SK-N-MC (cell line): ENCODE data around the gene COPS2.

Source experiments
- DNase-seq: peaks from one replicate; pipeline ENCODE4 v3.0.0-alpha.2; 2011; ENCODE audit warnings: low read depth, low spot score
- H3K27ac ChIP-seq: fragments of 200-600 bp; sonication (generic); 2 replicates; pipeline ENCODE4 v1.5.1; 2016; ENCODE audit warnings: mixed run types
- H3K36me3 ChIP-seq: fragments of 200-600 bp; sonication (generic); 2 replicates; pipeline ENCODE4 v1.6.1; 2017; ENCODE audit warnings: antibody characterized with exemption, low read length, mixed read lengths; ENCODE audit not compliant: insufficient read depth
- H3K4me3 ChIP-seq: fragments of 200-600 bp; sonication (generic); 2 replicates; pipeline ENCODE4 v1.5.1; 2016
- H3K9ac ChIP-seq: fragments of 200-600 bp; sonication (generic); 2 replicates; pipeline ENCODE4 v1.8.0; 2017; ENCODE audit warnings: mixed run types, mixed read lengths; ENCODE audit not compliant: insufficient read length
- H3K9me3 ChIP-seq: fragments of 200-600 bp; sonication (generic); 2 replicates; pipeline ENCODE4 v1.6.1; 2017; ENCODE audit warnings: low read depth, mild to moderate bottlenecking, antibody characterized with exemption, low read length, moderate library complexity, mixed read lengths
- EZH2 ChIP-seq: fragments of 200-600 bp; sonication (generic); IDR thresholded peaks from one replicate; pipeline ENCODE4 v1.6.1; 2017; ENCODE audit warnings: antibody characterized with exemption
- FOXP2 ChIP-seq: optimal IDR thresholded peaks from 2 replicates; pipeline ENCODE3; 2011; ENCODE audit warnings: mild to moderate bottlenecking, moderate library complexity; ENCODE audit not compliant: insufficient read depth; ENCODE audit errors: extremely low read length, control extremely low read depth
- POLR2AphosphoS5 ChIP-seq: IDR thresholded peaks from 2 replicates; pipeline ENCODE4 v1.6.1; 2012; ENCODE audit warnings: mild to moderate bottlenecking, low read depth, low read length, borderline replicate concordance

COPS2 gene

DNA sequence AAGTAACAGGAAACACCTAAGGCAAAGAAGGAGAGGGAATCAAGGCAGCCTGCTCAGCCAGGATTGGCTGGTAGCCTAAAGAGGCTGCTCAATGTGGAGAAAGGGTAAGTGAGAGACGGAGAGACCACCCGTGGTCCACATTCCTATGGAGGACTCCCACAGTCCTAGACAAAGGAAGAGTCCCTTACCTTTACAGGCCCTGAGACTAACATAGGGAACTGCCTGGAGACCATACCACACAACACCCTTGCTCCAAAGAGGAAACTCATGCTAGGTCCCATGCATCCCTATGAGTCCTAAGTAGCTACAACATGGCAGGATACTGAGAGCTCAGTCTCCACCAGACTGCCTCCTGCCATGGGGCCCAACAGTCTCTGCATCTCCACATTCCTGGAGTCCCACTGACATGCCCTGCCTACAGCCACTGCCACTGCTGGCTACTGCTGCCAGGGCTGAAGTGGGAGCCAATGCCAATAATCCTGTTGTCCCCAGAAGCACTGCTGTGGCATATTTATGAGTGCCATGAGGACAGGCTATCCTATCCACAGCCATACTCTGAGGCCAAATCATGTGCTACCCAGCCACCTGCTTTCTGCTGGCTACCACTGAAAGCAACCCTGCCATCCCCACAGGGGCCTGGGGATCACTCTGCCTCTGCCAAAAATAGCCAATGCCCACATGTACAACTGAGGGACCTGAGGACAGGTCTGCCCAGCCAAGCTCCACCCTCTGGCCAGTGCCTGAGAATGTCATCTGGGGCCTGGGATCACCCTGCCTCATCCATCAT, 45.0 kb downstream of the COPS2 start:
- H3K36me3 ChIP-seq = peaks cover 52% of the 10 kb centered on the region
- no peak for DNase-seq
- TF ChIP-seq EZH2 = no peak
- TF ChIP-seq FOXP2 = no peak
- no peak for TF ChIP-seq POLR2AphosphoS5

DNA sequence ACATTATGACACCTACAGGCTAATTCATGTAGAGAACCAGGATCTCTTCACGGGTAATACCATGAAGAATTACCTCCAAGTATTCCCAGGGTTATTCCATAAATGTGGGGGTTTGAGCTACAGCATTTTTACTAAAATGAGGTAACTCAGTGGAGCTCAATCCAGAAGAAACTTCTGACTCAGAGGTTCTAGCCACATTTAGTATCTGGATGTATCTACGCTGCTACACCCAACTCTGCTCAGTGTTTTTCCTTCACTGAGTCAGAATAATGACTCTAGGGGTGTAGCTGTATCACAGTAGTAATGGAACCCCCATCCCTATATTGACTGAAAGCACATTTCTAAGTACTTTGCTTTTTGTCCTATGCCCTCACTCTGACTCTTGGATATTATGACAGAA, 52.4 kb downstream of the COPS2 start:
- peaks cover 47% of the 10 kb centered on the region for H3K36me3 ChIP-seq
- no peak for DNase-seq
- H3K27ac ChIP-seq = no peak overlapping the region
- no peak overlapping the region for H3K9ac ChIP-seq
- no peaks in the 10 kb centered on the region for H3K9me3 ChIP-seq
- H3K4me3 ChIP-seq = no peak overlapping the region
- TF ChIP-seq FOXP2 (no peak), EZH2 (no peak), POLR2AphosphoS5 (no peak)

More for the DNA sequence above, 45.0 kb downstream of the COPS2 start:
- Histone ChIP-seq H3K4me3 (no peak overlapping the region), H3K27ac (no peak overlapping the region), H3K9me3 (no peaks in the 10 kb centered on the region), H3K9ac (no peak overlapping the region)

DNA sequence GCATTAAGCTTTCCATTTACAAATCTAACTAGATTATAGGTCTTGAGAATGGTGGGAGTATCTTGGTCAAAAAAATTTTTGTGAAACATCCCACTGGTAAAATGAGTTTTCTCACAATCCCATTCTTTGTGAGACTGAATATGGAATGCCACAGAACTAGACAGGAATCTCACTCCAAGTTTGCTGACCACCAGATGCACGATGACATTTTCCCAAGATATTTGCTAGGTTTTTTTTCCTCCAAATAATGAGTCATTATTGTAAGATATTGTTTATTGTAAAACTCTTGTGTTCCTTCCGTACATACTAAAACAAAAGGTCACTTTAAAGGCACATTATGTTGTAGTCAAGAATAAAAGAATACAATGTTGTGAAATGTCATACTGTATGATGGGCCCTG, 53.9 kb downstream of the COPS2 start:
- peaks cover 44% of the 10 kb centered on the region for H3K36me3 ChIP-seq
- H3K9me3 ChIP-seq = no peaks in the 10 kb centered on the region
- H3K4me3 ChIP-seq = no peak overlapping the region
- no peak overlapping the region for H3K9ac ChIP-seq
- TF ChIP-seq POLR2AphosphoS5 (no peak), FOXP2 (no peak), EZH2 (no peak)
- H3K27ac ChIP-seq = no peak overlapping the region
- DNase-seq = no peak

DNA sequence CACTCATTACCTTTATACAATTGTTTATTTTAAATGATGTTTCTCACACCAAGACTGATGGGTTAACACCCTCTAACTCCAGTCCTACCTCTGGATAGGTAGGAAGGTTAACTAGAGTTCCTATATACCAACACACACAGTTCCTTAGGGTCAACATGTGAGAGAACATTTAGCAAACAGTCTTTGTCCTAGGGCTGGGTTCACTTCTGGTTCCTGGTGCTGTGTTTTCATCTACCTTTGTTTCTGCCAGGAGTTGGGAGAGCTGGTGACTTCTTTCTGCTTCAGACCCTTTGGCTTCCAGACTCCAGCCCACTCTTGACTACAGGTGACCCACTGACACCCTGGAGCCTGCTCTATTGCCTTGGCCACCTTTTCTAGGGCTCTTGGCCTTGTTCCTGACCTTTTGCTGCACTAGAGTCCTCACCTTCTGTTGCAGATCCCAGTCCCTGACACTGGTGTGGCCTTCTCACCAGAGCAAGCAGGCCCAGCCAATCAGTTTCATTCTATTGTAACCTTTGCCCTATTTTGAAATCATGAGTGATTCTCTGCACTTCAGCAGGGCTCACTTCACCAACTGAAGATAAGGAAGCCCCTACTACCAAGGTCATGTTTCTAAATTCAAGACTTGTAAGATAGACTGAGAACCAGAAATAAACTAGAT, 59.2 kb downstream of the COPS2 start:
- no peak for DNase-seq
- no peak overlapping the region for H3K4me3 ChIP-seq
- no peak overlapping the region for H3K27ac ChIP-seq
- no peak overlapping the region for H3K9ac ChIP-seq
- peaks cover 11% of the 10 kb centered on the region; the same call in 1 of the 2 replicates for H3K36me3 ChIP-seq
- TF ChIP-seq POLR2AphosphoS5 = no peak
- no peak for TF ChIP-seq FOXP2
- TF ChIP-seq EZH2 = no peak
- H3K9me3 ChIP-seq = no peaks in the 10 kb centered on the region

DNA sequence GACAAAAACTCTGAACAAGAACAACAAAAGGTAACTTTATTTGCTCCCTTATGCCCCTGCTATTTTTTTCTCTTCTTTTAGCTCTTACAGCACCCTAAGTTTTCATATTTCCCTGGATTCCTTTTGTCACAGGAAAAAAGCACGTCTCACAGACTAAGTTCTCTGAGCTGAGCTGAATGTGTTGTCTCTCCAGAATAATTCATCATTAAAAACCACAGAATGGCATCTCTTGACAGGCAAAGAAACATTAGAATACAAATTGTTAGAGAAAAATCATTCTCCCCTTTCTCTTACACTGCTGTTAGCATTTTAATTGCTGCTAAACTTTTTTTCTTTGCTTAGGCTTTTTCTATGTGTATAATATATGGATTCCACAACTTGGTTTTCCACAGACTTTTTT, 60.5 kb downstream of the COPS2 start:
- no peak overlapping the region for H3K4me3 ChIP-seq
- no peak overlapping the region for H3K27ac ChIP-seq
- H3K9ac ChIP-seq = no peak overlapping the region
- no peak for DNase-seq
- H3K36me3 ChIP-seq = peaks cover 3% of the 10 kb centered on the region; the same call in 1 of the 2 replicates
- TF ChIP-seq EZH2 = no peak
- TF ChIP-seq POLR2AphosphoS5 = no peak
- no peak for TF ChIP-seq FOXP2
- H3K9me3 ChIP-seq = no peaks in the 10 kb centered on the region

DNA sequence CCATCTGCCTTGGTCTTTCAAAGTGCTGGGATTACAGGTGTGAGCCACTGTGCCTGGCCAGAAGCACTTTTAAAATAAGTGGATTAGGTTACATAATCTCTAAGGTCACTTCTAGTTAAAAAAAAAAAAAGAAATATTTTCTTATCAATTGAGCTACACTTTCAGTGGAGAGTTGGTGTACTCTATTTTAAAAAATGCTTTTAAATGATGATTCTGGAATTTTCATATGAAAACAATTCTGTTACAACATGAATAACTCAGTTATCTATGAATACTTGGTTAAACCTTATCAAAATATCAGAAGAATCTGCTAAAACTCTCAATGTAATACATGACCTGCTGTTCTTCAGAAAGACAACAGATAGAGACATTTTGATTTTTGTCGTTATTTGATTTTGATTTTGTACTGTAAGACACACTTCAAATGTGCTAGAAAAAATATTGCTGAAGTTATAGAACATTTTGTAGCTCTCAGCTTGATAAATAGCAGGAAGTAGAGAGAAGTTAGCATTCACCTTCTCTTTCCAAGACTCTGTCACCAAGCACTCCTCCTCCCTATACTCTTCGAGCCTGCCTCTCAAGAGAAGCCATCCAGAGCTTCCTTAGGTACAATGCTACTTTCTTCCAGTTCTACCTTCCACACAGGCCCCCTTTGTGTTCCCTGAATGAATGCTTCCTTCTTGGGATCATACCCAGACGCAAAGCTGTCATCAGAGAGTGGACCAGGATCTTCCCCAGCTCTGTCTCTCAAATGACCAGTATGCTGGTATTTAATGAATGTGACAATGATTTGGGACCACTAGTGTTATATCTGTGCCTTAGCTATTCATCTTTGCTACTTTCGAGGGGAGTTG, 61.9 kb downstream of the COPS2 start:
- TF ChIP-seq FOXP2 (no peak), EZH2 (no peak), POLR2AphosphoS5 (no peak)
- H3K4me3 ChIP-seq = no peak overlapping the region
- H3K36me3 ChIP-seq = no peaks in the 10 kb centered on the region; the same call in 1 of the 2 replicates
- no peak overlapping the region for H3K9ac ChIP-seq
- H3K27ac ChIP-seq = no peak overlapping the region
- no peaks in the 10 kb centered on the region for H3K9me3 ChIP-seq
- no peak for DNase-seq

DNA sequence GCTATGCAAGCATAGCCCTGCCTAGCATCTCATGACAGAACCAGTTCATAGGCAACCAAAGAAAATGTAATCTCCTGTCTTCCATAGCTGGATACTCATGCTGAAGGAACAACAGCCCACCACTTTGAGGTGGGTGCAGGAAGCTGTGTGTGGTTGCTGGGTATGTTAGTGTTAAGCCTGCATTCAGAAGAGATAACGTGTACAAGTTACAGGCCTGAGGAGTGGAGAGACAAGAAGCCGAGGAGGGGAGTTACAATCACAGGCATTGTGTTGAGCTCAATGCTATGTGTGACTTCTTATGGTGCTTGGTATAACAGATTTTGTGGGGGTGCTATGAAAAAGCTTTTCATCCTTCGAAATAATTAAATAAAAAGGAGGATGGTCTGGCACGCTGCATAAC, 66.4 kb downstream of the COPS2 start:
- no peak for DNase-seq
- Histone ChIP-seq H3K9ac (no peak overlapping the region), H3K4me3 (no peak overlapping the region), H3K27ac (no peak overlapping the region), H3K9me3 (no peaks in the 10 kb centered on the region), H3K36me3 (no peaks in the 10 kb centered on the region)
- TF ChIP-seq FOXP2 (no peak), POLR2AphosphoS5 (no peak), EZH2 (no peak)
